ENCODE results near the gene CHN1.
A peak's percentile ranks its signal among the peaks of the same experiment; 100 is the strongest.

The CHN1 gene

GRCh38 chr2:174972924-174973323, 32.3 kb downstream of the CHN1 start:
- DNase-seq (ENCODE audit: low read depth) = peak; percentile 80
- no peak for TF ChIP-seq CTCF (conservative IDR thresholded peaks at IDR 0.05; ENCODE audit: low read length)
- no peak overlapping the region for H3K4me3 ChIP-seq (ENCODE audit: low read length)

GRCh38 chr2:174971868-174972781, 33.1 kb downstream of the CHN1 start:
- H3K4me3 ChIP-seq (ENCODE audit: low read length) = no peak overlapping the region
- TF ChIP-seq CTCF (conservative IDR thresholded peaks at IDR 0.05; ENCODE audit: low read length) = no peak
- peak; percentile 82 for DNase-seq (ENCODE audit: low read depth)

GRCh38 chr2:174970092-174970491, 35.1 kb downstream of the CHN1 start:
- no peak for DNase-seq (ENCODE audit: low read depth)
- no peak for TF ChIP-seq CTCF (conservative IDR thresholded peaks at IDR 0.05; ENCODE audit: low read length)

GRCh38 chr2:174969091-174969734, 36.0 kb downstream of the CHN1 start:
- no peak overlapping the region for H3K4me3 ChIP-seq (ENCODE audit: low read length)
- TF ChIP-seq CTCF (conservative IDR thresholded peaks at IDR 0.05; ENCODE audit: low read length) = no peak
- DNase-seq (ENCODE audit: low read depth) = no peak

More at GRCh38 chr2:174970092-174970491, 35.1 kb downstream of the CHN1 start:
- no peak overlapping the region for H3K4me3 ChIP-seq (ENCODE audit: low read length)

GRCh38 chr2:174967691-174968260, 37.4 kb downstream of the CHN1 start:
- TF ChIP-seq CTCF (conservative IDR thresholded peaks at IDR 0.05; ENCODE audit: low read length) = no peak
- DNase-seq (ENCODE audit: low read depth) = peak; percentile 50
- no peak overlapping the region for H3K4me3 ChIP-seq (ENCODE audit: low read length)

- no peak overlapping the region for H3K4me3 ChIP-seq (ENCODE audit: low read length)
Measured at GRCh38 chr2:174967086-174967485, 38.1 kb downstream of the CHN1 start.

More at GRCh38 chr2:174967086-174967485, 38.1 kb downstream of the CHN1 start:
- TF ChIP-seq CTCF (conservative IDR thresholded peaks at IDR 0.05; ENCODE audit: low read length) = no peak
- no peak for DNase-seq (ENCODE audit: low read depth)
